Keratinocyte (primary cell): ENCODE measurements around the gene PXDC1. TPM values are rescaled to one million over a fixed set of nuclear protein-coding genes. Genes with fewer than 3 reads are reported as not detected.

Source experiments
- DNase-seq: peaks from one replicate; pipeline ENCODE4 v3.0.0-alpha.2; 2011; ENCODE audit warnings: low read depth, missing footprints, low spot score
- FAIRE-seq: peaks from 2 replicates; lab custom pipeline; 2011; peaks lifted over from hg19 to GRCh38; lab: Jason Lieb, UNC
- H2AFZ ChIP-seq: 2 replicates; pipeline ENCODE4 v1.6.0; 2012; ENCODE audit warnings: low read length, control low read depth, inconsistent platforms; ENCODE audit not compliant: control insufficient read depth
- H3K27ac ChIP-seq: 2 replicates; pipeline ENCODE4 v1.5.1; 2011; ENCODE audit warnings: low read length; ENCODE audit not compliant: control insufficient read depth, insufficient read depth
- H3K27me3 ChIP-seq: 3 replicates; pipeline ENCODE4 v1.6.0; 2011; ENCODE audit warnings: low read length; ENCODE audit not compliant: control insufficient read depth, insufficient read depth; ENCODE audit errors: extremely low read depth
- H3K36me3 ChIP-seq, 2 experiments: 2 replicates in 1 of 2; 3 replicates in 1 of 2; pipeline ENCODE4 v1.5.1; 2011; ENCODE audit warnings: low read length in 2 of 2, mild to moderate bottlenecking in 1 of 2; ENCODE audit not compliant: control insufficient read depth in 2 of 2, insufficient read depth in 2 of 2; ENCODE audit errors: extremely low read depth in 1 of 2
- H3K4me1 ChIP-seq: 3 replicates; pipeline ENCODE4 v1.5.1; 2011; ENCODE audit warnings: low read length; ENCODE audit not compliant: control insufficient read depth, insufficient read depth; ENCODE audit errors: extremely low read depth
- H3K4me2 ChIP-seq: 3 replicates; pipeline ENCODE4 v1.6.0; 2011; ENCODE audit warnings: low read depth, low read length; ENCODE audit not compliant: control insufficient read depth, insufficient read depth; ENCODE audit errors: extremely low read depth
- H3K4me3 ChIP-seq, 3 experiments: fragments of 200-600 bp in 1 of 3; sonication (generic) in 1 of 3; 2 replicates in 2 of 3; 3 replicates in 1 of 3; pipeline ENCODE4 v1.5.1; 2011 to 2016; ENCODE audit warnings: low read length in 3 of 3, mild to moderate bottlenecking in 3 of 3, control low read depth in 2 of 3, inconsistent platforms in 1 of 3, low read depth in 1 of 3, mixed read lengths in 1 of 3, mixed run types in 1 of 3, moderate library complexity in 1 of 3; ENCODE audit not compliant: control insufficient read depth in 2 of 3, insufficient read depth in 2 of 3; ENCODE audit errors: extremely low read depth in 1 of 3
- H3K79me2 ChIP-seq: 2 replicates; pipeline ENCODE4 v1.6.0; 2012; ENCODE audit warnings: low read length; ENCODE audit not compliant: control insufficient read depth, insufficient read depth
- H3K9ac ChIP-seq: 3 replicates; pipeline ENCODE4 v1.6.0; 2011; ENCODE audit warnings: low read length; ENCODE audit not compliant: control insufficient read depth, insufficient read depth; ENCODE audit errors: extremely low read depth
- H3K9me1 ChIP-seq: 3 replicates; pipeline ENCODE4 v1.6.0; 2011; ENCODE audit warnings: low read length; ENCODE audit not compliant: control insufficient read depth, insufficient read depth; ENCODE audit errors: extremely low read depth
- H3K9me3 ChIP-seq: 2 replicates; pipeline ENCODE4 v1.5.1; 2012; ENCODE audit warnings: low read depth, low read length; ENCODE audit not compliant: control insufficient read depth
- H4K20me1 ChIP-seq: 3 replicates; pipeline ENCODE4 v1.6.0; 2011; ENCODE audit warnings: low read length; ENCODE audit not compliant: control insufficient read depth, insufficient read depth; ENCODE audit errors: extremely low read depth
- EZH2 ChIP-seq: IDR thresholded peaks from one replicate; pipeline ENCODE4 v1.6.1; 2012; ENCODE audit warnings: inconsistent platforms, mild to moderate bottlenecking, low read length, moderate library complexity
- dilution Hi-C: fragments of 300-500 bp; cut with MboI; formaldehyde crosslinking; loops from one replicate; pipeline ENCODE4 v1.7.0; 2020; ENCODE audit warnings: low sequenced_read_pairs; ENCODE audit not compliant: extremely low pct_ligation_motif_present
- polyA plus RNA-seq, 5 experiments: library from polyadenylated mRNA; depleted of rRNA in 3 of 5; stranded (reverse) in 3 of 5; stranded (forward) in 1 of 5; unstranded in 1 of 5; fragments of >200 nt; gene quantifications; 1 replicate in 1 of 5; 2 replicates in 3 of 5; 3 replicates in 1 of 5; pipeline versions ENCODE4 v1.2.1 to v1.2.3, GENCODE V29; 2011 to 2012; ENCODE audit warnings: missing spikeins in 2 of 5, low read depth in 1 of 5, low replicate concordance in 1 of 5
- TF ChIP-seq, protein P1 (sequence below), 3 experiments: IDR thresholded peaks in 1 of 3; conservative IDR thresholded peaks in 1 of 3; optimal IDR thresholded peaks in 1 of 3; 2 replicates in 2 of 3; 3 replicates in 1 of 3; pipeline versions ENCODE3 to v1.5.1; 2011; ENCODE audit warnings: low read length in 3 of 3, mild to moderate bottlenecking in 3 of 3, moderate library complexity in 2 of 3, control low read depth in 1 of 3, inconsistent platforms in 1 of 3; ENCODE audit not compliant: insufficient read depth in 2 of 3; ENCODE audit errors: extremely low read depth in 1 of 3

Gene PXDC1
- polyA plus RNA-seq, 1 donor (not counting 4 experiments of a cell fraction or from before 2014, with no cell fraction given) = 17.1 TPM

DNA sequence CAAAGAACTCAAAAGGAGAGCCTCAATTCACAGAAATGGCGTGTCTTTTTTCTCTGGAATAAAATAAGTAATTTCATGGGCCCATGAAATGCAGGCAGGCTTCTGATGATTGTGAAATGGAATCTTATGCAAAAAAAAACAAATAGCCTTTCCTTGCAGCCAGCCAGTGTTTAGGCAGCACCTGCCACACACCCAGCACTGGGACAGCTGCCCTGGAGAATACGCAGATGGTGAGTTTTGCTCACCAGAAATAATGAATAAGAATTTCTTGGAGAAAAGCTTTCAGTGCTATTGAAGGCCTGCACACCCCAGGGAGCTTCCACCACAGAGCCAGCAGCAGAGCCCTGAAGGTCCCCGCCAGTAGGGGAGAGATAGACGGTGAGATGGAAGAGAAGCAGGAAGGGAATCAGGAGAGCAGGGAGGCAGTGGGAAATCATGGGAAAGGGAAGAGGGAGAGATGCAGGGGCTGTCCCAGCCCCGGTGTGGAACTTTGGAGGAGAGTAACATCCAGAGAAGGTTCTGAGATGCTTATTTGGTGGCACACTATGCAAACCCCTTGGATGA lies 54.9 kb downstream of the PXDC1 start:
- FAIRE-seq (no peak), DNase-seq (no peak)
- TF ChIP-seq, protein P1, sequence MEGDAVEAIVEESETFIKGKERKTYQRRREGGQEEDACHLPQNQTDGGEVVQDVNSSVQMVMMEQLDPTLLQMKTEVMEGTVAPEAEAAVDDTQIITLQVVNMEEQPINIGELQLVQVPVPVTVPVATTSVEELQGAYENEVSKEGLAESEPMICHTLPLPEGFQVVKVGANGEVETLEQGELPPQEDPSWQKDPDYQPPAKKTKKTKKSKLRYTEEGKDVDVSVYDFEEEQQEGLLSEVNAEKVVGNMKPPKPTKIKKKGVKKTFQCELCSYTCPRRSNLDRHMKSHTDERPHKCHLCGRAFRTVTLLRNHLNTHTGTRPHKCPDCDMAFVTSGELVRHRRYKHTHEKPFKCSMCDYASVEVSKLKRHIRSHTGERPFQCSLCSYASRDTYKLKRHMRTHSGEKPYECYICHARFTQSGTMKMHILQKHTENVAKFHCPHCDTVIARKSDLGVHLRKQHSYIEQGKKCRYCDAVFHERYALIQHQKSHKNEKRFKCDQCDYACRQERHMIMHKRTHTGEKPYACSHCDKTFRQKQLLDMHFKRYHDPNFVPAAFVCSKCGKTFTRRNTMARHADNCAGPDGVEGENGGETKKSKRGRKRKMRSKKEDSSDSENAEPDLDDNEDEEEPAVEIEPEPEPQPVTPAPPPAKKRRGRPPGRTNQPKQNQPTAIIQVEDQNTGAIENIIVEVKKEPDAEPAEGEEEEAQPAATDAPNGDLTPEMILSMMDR (optimal IDR thresholded peaks at IDR 0.05 in 1 of 3, IDR thresholded peaks at IDR 0.05 in 1 of 3, conservative IDR thresholded peaks at IDR 0.05 in 1 of 3; ENCODE audit: extremely low read depth in 1 of 3, insufficient read depth in 2 of 3, low read length in 3 of 3) = no peak
- Histone ChIP-seq H3K9me1 (no peaks in the 10 kb centered on the region), H3K4me2 (no peak overlapping the region), H3K27me3 (no peaks in the 10 kb centered on the region), H4K20me1 (no peaks in the 10 kb centered on the region), H3K79me2 (no peaks in the 10 kb centered on the region), H3K27ac (no peak overlapping the region), H3K9ac (no peak overlapping the region), H2AFZ (no peak overlapping the region), H3K4me1 (no peaks in the 10 kb centered on the region), H3K9me3 (no peaks in the 10 kb centered on the region), H3K36me3 (no peaks in the 10 kb centered on the region), H3K4me3 (no peak overlapping the region)
- dilution Hi-C loops = no loop called here

- Histone ChIP-seq H4K20me1 (no peaks in the 10 kb centered on the region), H3K9ac (no peak overlapping the region), H3K4me3 (no peak overlapping the region), H3K4me1 (no peaks in the 10 kb centered on the region), H3K4me2 (no peak overlapping the region), H3K9me1 (no peaks in the 10 kb centered on the region), H3K9me3 (no peaks in the 10 kb centered on the region), H3K36me3 (no peaks in the 10 kb centered on the region), H2AFZ (no peak overlapping the region), H3K79me2 (no peaks in the 10 kb centered on the region), H3K27ac (no peak overlapping the region), H3K27me3 (no peaks in the 10 kb centered on the region)
- no peak for TF ChIP-seq EZH2
- TF ChIP-seq, protein P1 (optimal IDR thresholded peaks at IDR 0.05 in 1 of 3, IDR thresholded peaks at IDR 0.05 in 1 of 3, conservative IDR thresholded peaks at IDR 0.05 in 1 of 3; ENCODE audit: extremely low read depth in 1 of 3, insufficient read depth in 2 of 3, low read length in 3 of 3) = no peak
- DNase-seq (no peak), FAIRE-seq (no peak)
- dilution Hi-C loops = no loop called here
These were observed 56.3 kb downstream of the PXDC1 start for GRCh38 chr6:3695065-3695817.
